ENCODE measurements around the gene RHOT2. TPM values are rescaled to one million over a fixed set of nuclear protein-coding genes. Genes with fewer than 3 reads are reported as not detected.

Gene RHOT2
- total RNA-seq, 2 experiments from 2014 or later, result 110 TPM

DNA sequence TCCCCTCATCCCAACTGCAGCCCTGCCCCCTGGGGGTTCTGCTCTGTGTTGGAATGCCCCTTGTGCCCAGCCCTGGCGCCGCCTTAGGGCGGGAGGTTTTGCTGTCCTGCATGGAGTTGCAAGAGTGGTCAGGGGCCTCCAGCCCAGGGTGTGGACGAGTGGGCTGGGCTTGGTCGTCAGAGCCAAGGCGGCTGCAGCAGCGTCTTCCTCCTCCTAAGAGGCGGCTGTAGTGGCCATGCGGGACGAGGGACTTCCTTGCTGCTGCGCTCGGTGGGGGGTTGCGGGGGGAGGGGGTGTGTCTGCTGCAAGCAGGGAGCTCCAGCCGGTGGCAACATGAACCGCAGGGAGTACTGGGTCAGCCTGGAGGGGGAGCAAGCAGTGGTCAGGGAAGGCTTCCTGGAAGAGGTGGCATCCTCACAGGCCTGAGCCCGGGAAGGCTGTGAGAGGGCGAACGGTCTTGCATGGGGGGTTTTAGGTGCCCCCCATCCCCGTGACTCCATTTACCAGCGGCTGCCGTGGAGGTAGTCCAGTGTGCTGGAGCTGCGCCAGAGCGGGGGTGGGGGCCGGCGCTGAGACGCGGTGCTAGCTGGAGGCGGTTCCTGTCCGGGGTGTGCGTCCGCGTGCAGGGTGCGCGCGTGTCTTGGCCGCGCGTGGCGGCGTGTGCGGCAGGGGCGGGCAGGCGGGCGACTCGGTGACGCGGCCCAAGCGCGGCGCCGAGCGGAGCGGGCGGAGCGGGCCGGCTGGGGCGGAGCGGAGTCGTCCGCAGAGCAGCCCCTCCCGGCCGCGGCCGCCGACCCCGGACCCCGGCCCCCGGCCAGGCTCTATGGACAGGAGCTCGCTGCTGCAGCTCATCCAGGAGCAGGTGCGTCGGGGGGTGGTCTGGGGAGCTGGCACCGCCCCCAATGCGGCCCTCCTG lies 7.3 kb downstream of the RHOT2 start, which contains the start of gene RHBDL1:
RHBDL1 (plus strand) TSS at position 704 of the 916 bp plus-strand sequence; CDS start at position 824, 120 bp downstream.
- H3K36me3 Mint-ChIP-seq (ENCODE audit: low read depth), result peaks cover 7% of the 10 kb centered on the region
- intact Hi-C loops (cut with micrococcal nuclease), result no loop called here
- no peak within 1 kb of the TSS for H3K4me3 Mint-ChIP-seq
- ATAC-seq (no peak), DNase-seq (no peak)
- POLR2A ChIA-PET, result interaction anchor here (0.9 to 1.9 kb wide), 11 partner anchors 9 to 121 kb away, joined by 3 to 8 read pairs (median 3); partner anchors contain the start of genes JMJD8, WDR24 and WDR90
- H3K27ac Mint-ChIP-seq, result no peak within 1 kb of the TSS
- peaks cover 11% of the 10 kb centered on the region for H3K4me1 Mint-ChIP-seq (ENCODE audit: low read depth)
- H3K9me3 Mint-ChIP-seq, result no peaks in the 10 kb centered on the region
- TF ChIP-seq, protein P1, sequence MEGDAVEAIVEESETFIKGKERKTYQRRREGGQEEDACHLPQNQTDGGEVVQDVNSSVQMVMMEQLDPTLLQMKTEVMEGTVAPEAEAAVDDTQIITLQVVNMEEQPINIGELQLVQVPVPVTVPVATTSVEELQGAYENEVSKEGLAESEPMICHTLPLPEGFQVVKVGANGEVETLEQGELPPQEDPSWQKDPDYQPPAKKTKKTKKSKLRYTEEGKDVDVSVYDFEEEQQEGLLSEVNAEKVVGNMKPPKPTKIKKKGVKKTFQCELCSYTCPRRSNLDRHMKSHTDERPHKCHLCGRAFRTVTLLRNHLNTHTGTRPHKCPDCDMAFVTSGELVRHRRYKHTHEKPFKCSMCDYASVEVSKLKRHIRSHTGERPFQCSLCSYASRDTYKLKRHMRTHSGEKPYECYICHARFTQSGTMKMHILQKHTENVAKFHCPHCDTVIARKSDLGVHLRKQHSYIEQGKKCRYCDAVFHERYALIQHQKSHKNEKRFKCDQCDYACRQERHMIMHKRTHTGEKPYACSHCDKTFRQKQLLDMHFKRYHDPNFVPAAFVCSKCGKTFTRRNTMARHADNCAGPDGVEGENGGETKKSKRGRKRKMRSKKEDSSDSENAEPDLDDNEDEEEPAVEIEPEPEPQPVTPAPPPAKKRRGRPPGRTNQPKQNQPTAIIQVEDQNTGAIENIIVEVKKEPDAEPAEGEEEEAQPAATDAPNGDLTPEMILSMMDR (IDR thresholded peaks at IDR 0.05), result no peak
- CTCF ChIA-PET, result interaction anchor here (0.8 to 1.7 kb wide), 4 partner anchors 9 to 66 kb away, joined by 3 read pairs; partner anchors contain the start of gene CIAO3
- peaks cover 7% of the 10 kb centered on the region for H3K27me3 Mint-ChIP-seq

DNA sequence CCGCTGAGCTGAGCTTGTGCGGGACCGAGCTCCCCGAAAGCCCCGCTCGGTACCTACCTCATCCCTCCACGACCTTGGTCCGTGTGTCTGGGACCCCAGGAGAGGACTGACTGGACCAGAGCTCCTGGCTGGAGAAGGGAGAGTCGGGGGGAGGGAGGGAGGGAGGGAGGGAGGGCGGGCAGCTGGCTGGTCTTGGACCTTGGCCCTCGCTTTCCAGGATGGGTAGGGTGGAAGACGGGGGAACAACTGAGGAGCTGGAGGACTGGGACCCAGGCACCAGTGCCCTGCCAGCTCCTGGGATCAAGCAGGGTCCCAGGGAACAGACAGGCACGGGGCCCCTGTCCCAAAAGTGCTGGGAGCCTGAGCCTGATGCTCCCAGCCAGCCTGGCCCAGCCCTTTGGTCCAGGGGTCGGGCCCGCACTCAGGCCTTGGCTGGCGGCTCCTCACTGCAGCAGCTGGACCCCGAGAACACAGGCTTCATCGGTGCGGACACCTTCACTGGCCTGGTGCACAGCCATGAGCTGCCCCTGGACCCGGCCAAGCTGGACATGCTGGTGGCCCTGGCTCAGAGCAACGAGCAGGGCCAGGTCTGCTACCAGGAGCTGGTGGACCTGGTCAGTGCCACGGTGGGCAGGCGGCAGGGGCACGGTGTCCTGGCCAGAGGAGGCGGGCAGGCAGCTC lies 8.1 kb downstream of the RHOT2 start:
- no peak overlapping the region for H3K4me3 Mint-ChIP-seq
- CTCF ChIA-PET, result interaction anchor here (0.8 to 1.7 kb wide), 5 partner anchors 8 to 65 kb away, joined by 3 read pairs; partner anchors contain the start of genes CIAO3 and RHOT2

DNA sequence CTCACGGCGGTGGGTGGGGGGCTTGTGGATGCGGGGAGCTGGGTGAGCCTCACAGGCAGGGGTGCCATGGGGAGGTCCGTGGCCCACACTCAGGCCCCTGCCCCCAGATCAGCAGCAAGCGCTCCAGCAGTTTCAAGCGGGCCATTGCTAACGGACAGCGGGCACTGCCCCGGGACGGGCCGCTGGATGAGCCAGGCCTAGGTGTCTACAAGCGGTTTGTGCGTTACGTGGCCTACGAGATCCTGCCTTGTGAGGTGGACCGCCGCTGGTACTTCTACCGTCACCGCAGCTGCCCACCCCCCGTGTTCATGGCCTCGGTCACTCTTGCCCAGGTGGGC lies 8.6 kb downstream of the RHOT2 start:
- CTCF ChIA-PET, result interaction anchor here (1.1 to 1.7 kb wide), 3 partner anchors 9 to 29 kb away, joined by 3 read pairs; partner anchors contain the start of gene RHOT2
- H3K27me3 Mint-ChIP-seq, result peaks cover 7% of the 10 kb centered on the region
- no peak overlapping the region for H3K4me3 Mint-ChIP-seq

More for the DNA sequence above, 8.1 kb downstream of the RHOT2 start:
- no peak for ATAC-seq
- DNase-seq, result no peak
- intact Hi-C loops (cut with micrococcal nuclease), result no loop called here
- Mint-ChIP-seq H3K27ac (no peak overlapping the region), H3K27me3 (peaks cover 7% of the 10 kb centered on the region), H3K4me1 (ENCODE audit: low read depth) (peaks cover 12% of the 10 kb centered on the region), H3K9me3 (no peaks in the 10 kb centered on the region), H3K36me3 (ENCODE audit: low read depth) (peaks cover 6% of the 10 kb centered on the region)
- POLR2A ChIA-PET, result interaction anchor here (0.9 to 1.9 kb wide), 10 partner anchors 8 to 120 kb away, joined by 3 to 8 read pairs (median 3); partner anchors contain the start of genes JMJD8, WDR24 and WDR90
- TF ChIP-seq, protein P1 (IDR thresholded peaks at IDR 0.05), result no peak

DNA sequence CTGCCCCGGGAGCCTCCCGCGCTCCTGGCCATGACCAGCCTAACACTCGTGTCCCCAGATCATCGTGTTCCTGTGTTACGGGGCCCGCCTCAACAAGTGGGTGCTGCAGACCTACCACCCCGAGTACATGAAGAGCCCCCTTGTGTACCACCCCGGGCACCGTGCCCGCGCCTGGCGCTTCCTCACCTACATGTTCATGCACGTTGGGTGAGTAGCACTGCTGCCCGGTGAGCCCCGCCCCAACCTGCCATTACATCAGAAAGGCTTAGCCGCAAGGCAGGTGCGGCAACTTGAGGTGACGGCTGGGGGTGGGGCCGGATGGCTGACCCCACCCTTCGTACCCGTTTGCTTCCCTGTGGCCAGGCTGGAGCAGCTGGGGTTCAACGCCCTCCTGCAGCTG lies 9.0 kb downstream of the RHOT2 start:
- POLR2A ChIA-PET, result interaction anchor here (1.6 to 1.9 kb wide), 2 partner anchors 13 to 28 kb away, joined by 8 read pairs; partner anchors contain the start of genes WDR24 and WDR90
- DNase-seq (no peak), ATAC-seq (no peak)
- H3K27me3 Mint-ChIP-seq, result peaks cover 7% of the 10 kb centered on the region
- H3K9me3 Mint-ChIP-seq, result no peaks in the 10 kb centered on the region
- intact Hi-C loops (cut with micrococcal nuclease), result no loop called here
- no peak overlapping the region for H3K27ac Mint-ChIP-seq
- H3K4me3 Mint-ChIP-seq, result no peak overlapping the region
- peaks cover 12% of the 10 kb centered on the region for H3K36me3 Mint-ChIP-seq (ENCODE audit: low read depth)
- TF ChIP-seq, protein P1 (IDR thresholded peaks at IDR 0.05), result no peak
- peaks cover 21% of the 10 kb centered on the region for H3K4me1 Mint-ChIP-seq (ENCODE audit: low read depth)
- CTCF ChIA-PET, result interaction anchor here (0.8 to 1.1 kb wide), 2 partner anchors 9 to 29 kb away, joined by 3 read pairs; partner anchors contain the start of gene RHOT2

More for the DNA sequence above, 8.6 kb downstream of the RHOT2 start:
- ATAC-seq, result no peak
- intact Hi-C loops (cut with micrococcal nuclease), result no loop called here
- H3K4me1 Mint-ChIP-seq (ENCODE audit: low read depth), result peaks cover 17% of the 10 kb centered on the region
- POLR2A ChIA-PET, result interaction anchor here (1.0 to 1.9 kb wide), 4 partner anchors 13 to 119 kb away, joined by 3 to 8 read pairs (median 6); partner anchors contain the start of genes WDR24 and WDR90
- TF ChIP-seq, protein P1 (IDR thresholded peaks at IDR 0.05), result no peak
- no peak for DNase-seq
- no peak overlapping the region for H3K27ac Mint-ChIP-seq
- H3K9me3 Mint-ChIP-seq, result no peaks in the 10 kb centered on the region
- peaks cover 8% of the 10 kb centered on the region for H3K36me3 Mint-ChIP-seq (ENCODE audit: low read depth)

Data from activated CD8-positive, alpha-beta T cell treated with anti-CD3 and anti-CD28 coated beads for 36 hours (primary cell).